K562 (cell line): Measurements from ENCODE around the gene APOBEC3F. TPM values are rescaled to one million over a fixed set of nuclear protein-coding genes. Genes with fewer than 3 reads are reported as not detected.

Source experiments
- ATAC-seq: fragments of 200-7000 bp; cut with Tn5 transposase; 3 replicates; pipeline ENCODE4 v1.9.1; 2020; ENCODE audit warnings: moderate library complexity
- BruUV-seq: library from RNA; stranded (reverse); fragments of 400-500 nt; replicated peaks from 2 replicates; lab custom pipeline; 2021; lab: Mats Ljungman, UMichigan
- CTCF ChIA-PET: fragments of 300-600 bp; formaldehyde crosslinking; extraction: SDS; loops from one replicate; lab custom pipeline; 2021; ENCODE audit warnings: low intra/inter-chr PET ratio; lab: Yijun Ruan, JAX
- POLR2A ChIA-PET: fragments of 300-600, 350-650 bp; sonication (Branson Sonifier 250); formaldehyde crosslinking; extraction: SDS; loops from one replicate; lab custom pipeline; 2021; ENCODE audit warnings: antibody characterized with exemption, inconsistent platforms; lab: Yijun Ruan, JAX
- DNase-seq, 4 experiments: peaks; one replicate each; pipeline versions ENCODE4 v3.0.0 to v3.0.0-alpha.2; 2011 to 2018; ENCODE audit warnings: low spot score in 3 of 4, mixed read lengths in 3 of 4; ENCODE audit errors: extremely low read depth in 1 of 4
- FAIRE-seq: peaks from 2 replicates; lab custom pipeline; 2011; peaks lifted over from hg19 to GRCh38; lab: Jason Lieb, UNC
- H2AFZ ChIP-seq: 2 replicates; pipeline ENCODE4 v1.6.0; 2011; ENCODE audit warnings: low read depth, low read length, control low read depth, inconsistent platforms
- H3K27ac ChIP-seq: fragments of 200-600 bp; 3 replicates; pipeline ENCODE4 v1.8.0; 2011; ENCODE audit warnings: low read depth, mild to moderate bottlenecking, control low read depth, inconsistent platforms, low read length, moderate library complexity, mixed read lengths; ENCODE audit errors: extremely low read depth
- H3K27me3 ChIP-seq, 2 experiments: fragments of 300-600 bp in 1 of 2; 2 replicates in 1 of 2; 3 replicates in 1 of 2; pipeline versions ENCODE4 v1.6.0 to v1.8.0; 2011; ENCODE audit warnings: inconsistent platforms in 2 of 2, low read length in 2 of 2, mild to moderate bottlenecking in 1 of 2, mixed read lengths in 1 of 2, moderate library complexity in 1 of 2; ENCODE audit not compliant: control insufficient read depth in 2 of 2, insufficient read depth in 2 of 2
- H3K36me3 ChIP-seq: fragments of 300-600 bp; 3 replicates; pipeline ENCODE4 v1.8.0; 2011; ENCODE audit warnings: mild to moderate bottlenecking, low read length, inconsistent platforms; ENCODE audit not compliant: control insufficient read depth, insufficient read depth
- H3K4me1 ChIP-seq, 2 experiments: fragments of 200-600 bp in 1 of 2; replicated peaks in 1 of 2; 2 replicates in 1 of 2; 3 replicates in 1 of 2; pipeline versions ENCODE4 v1.5.1 to v1.8.0; 2011; ENCODE audit warnings: inconsistent platforms in 2 of 2, low read length in 2 of 2, mild to moderate bottlenecking in 1 of 2, mixed read lengths in 1 of 2, moderate library complexity in 1 of 2; ENCODE audit not compliant: control insufficient read depth in 2 of 2, insufficient read depth in 2 of 2
- H3K4me2 ChIP-seq: 2 replicates; pipeline ENCODE4 v1.6.1; 2011; ENCODE audit warnings: low read length, control low read depth, inconsistent platforms, mixed read lengths; ENCODE audit not compliant: insufficient read depth
- H3K4me3 ChIP-seq: fragments of 200-600 bp; sonication (generic), shearing (Covaris generic); 2 replicates; pipeline ENCODE4 v1.5.1; 2016; ENCODE audit warnings: control low read depth, inconsistent platforms
- H3K79me2 ChIP-seq: fragments of 200-600 bp; 3 replicates; pipeline ENCODE4 v1.8.0; 2011; ENCODE audit warnings: low read length, inconsistent platforms; ENCODE audit not compliant: control insufficient read depth, insufficient read depth
- H3K9ac ChIP-seq, 2 experiments: 2 replicates each; pipeline versions ENCODE4 v1.6.0 to v1.6.1; 2011; ENCODE audit warnings: low read depth in 2 of 2, low read length in 2 of 2, control low read depth in 1 of 2, inconsistent platforms in 1 of 2, mild to moderate bottlenecking in 1 of 2, mixed read lengths in 1 of 2; ENCODE audit not compliant: insufficient read depth in 1 of 2
- H3K9me1 ChIP-seq: one replicate; pipeline ENCODE4 v1.6.0; 2011; ENCODE audit warnings: inconsistent platforms, mild to moderate bottlenecking, low read length, moderate library complexity; ENCODE audit not compliant: control insufficient read depth, insufficient read depth
- H3K9me3 ChIP-seq: replicated peaks from 2 replicates; pipeline ENCODE4 v1.5.1; 2011; ENCODE audit warnings: low read depth, low read length, inconsistent platforms; ENCODE audit not compliant: control insufficient read depth, insufficient read depth
- H4K20me1 ChIP-seq: replicated peaks from 2 replicates; pipeline ENCODE4 v1.6.1; 2011; ENCODE audit warnings: low read length, inconsistent platforms, mixed read lengths; ENCODE audit not compliant: control insufficient read depth, insufficient read depth
- CEBPZ ChIP-seq: fragments of 150-350 bp; IDR thresholded peaks from 2 replicates; pipeline ENCODE4 v1.6.1; 2014; ENCODE audit warnings: low read depth, mild to moderate bottlenecking, low read length, borderline replicate concordance
- DLX4 ChIP-seq: fragments of 250-450 bp; sonication (Bioruptor Pico); IDR thresholded peaks from 2 replicates; pipeline ENCODE4 v1.6.1; 2021; ENCODE audit warnings: mild to moderate bottlenecking
- ETV6 ChIP-seq, 3 experiments: fragments of 150-350 bp in 1 of 3; sonication (generic) in 1 of 3; formaldehyde crosslinking in 1 of 3; IDR thresholded peaks; 2 replicates each; pipeline versions ENCODE4 v1.6.1 to v1.8.0; 2014 to 2022; ENCODE audit warnings: borderline replicate concordance in 2 of 3, low read depth in 2 of 3, antibody characterized with exemption in 1 of 3, low read length in 1 of 3, mild to moderate bottlenecking in 1 of 3, missing genetic modification reagents in 1 of 3
- HIVEP1 ChIP-seq: fragments of 250-450 bp; sonication (Bioruptor Pico); IDR thresholded peaks from 2 replicates; pipeline ENCODE4 v1.4.0; 2020; ENCODE audit warnings: mild to moderate bottlenecking
- KLF13 ChIP-seq: fragments of 450-650 bp; IDR thresholded peaks from 2 replicates; pipeline ENCODE4 v1.6.1; 2016; ENCODE audit warnings: missing genetic modification characterization, low read depth, mild to moderate bottlenecking, missing compliant biosample characterization, moderate library complexity, borderline replicate concordance
- MAX ChIP-seq: sonication (generic); formaldehyde crosslinking; IDR thresholded peaks from 2 replicates; pipeline ENCODE4 v1.9.0; 2022; ENCODE audit warnings: mild to moderate bottlenecking, missing genetic modification reagents
- PHF21A ChIP-seq: fragments of 450-650 bp; IDR thresholded peaks from 2 replicates; pipeline ENCODE4 v1.6.1; 2017; ENCODE audit warnings: low read depth, borderline replicate concordance
- POLR3A ChIP-seq: IDR thresholded peaks from 2 replicates; pipeline ENCODE4 v1.6.1; 2011; ENCODE audit warnings: borderline replicate concordance, mild to moderate bottlenecking, moderate library complexity; ENCODE audit not compliant: insufficient read length, insufficient read depth; ENCODE audit errors: extremely low read depth
- SIN3B ChIP-seq: fragments of 450-650 bp; IDR thresholded peaks from 2 replicates; pipeline ENCODE4 v1.6.1; 2017; ENCODE audit warnings: low read depth, mild to moderate bottlenecking, moderate library complexity
- ZNF174 ChIP-seq: fragments of 250-450 bp; sonication (Bioruptor Pico); IDR thresholded peaks from 2 replicates; pipeline ENCODE4 v1.4.0; 2020; ENCODE audit warnings: mild to moderate bottlenecking
- ZNF324 ChIP-seq: fragments of 250-450 bp; sonication (Bioruptor Pico); IDR thresholded peaks from 2 replicates; pipeline ENCODE4 v1.4.0; 2020; ENCODE audit warnings: mild to moderate bottlenecking
- ZNF395 ChIP-seq: fragments of 200-800 bp; sonication (Bioruptor generic); IDR thresholded peaks from 2 replicates; pipeline ENCODE4 v1.6.1; 2017; ENCODE audit warnings: missing genetic modification characterization, missing compliant biosample characterization
- WGBS: fragments of 100-300 bp; shearing (Covaris generic); methylation state at CpG from one replicate; pipeline ENCODE4 v1.1.6; 2016; ENCODE audit warnings: low coverage, mixed read lengths; ENCODE audit not compliant: insufficient coverage; ENCODE audit errors: missing lambda C conversion rate; 5-methylcytosine and 5-hydroxymethylcytosine counted together
- in situ Hi-C: fragments of 300-500 bp; cut with MboI; formaldehyde crosslinking; loops from 4 replicates; pipeline ENCODE4 v1.15.0; 2018; ENCODE audit warnings: inconsistent platforms, mixed read lengths
- intact Hi-C: fragments of 100-400 bp; cut with micrococcal nuclease; formaldehyde crosslinking; loops from 2 replicates; pipeline ENCODE4 v1.14.2; 2022
- polyA plus RNA-seq, 8 experiments: library from polyadenylated mRNA; depleted of rRNA in 4 of 8; stranded (reverse) in 5 of 8; unstranded in 3 of 8; fragments of >200 nt; fragmentation: Nextera tagmentation in 2 of 8; fragmentation: Illumina TruSeq in 1 of 8; extraction: Ambion mirVana in 2 of 8; extraction: Trizol in 1 of 8; gene quantifications; 2 replicates each; pipeline versions ENCODE4 v1.2.1 to v1.2.3, GENCODE V29; 2011 to 2014; ENCODE audit warnings: inconsistent platforms in 1 of 8, missing spikeins in 1 of 8
- total RNA-seq, 7 experiments: library from RNA; depleted of rRNA in 6 of 7; stranded (reverse); fragments of >200 nt in 6 of 7; fragmentation: Illumina TruSeq in 2 of 7; extraction: Trizol in 2 of 7; gene quantifications; 2 replicates each; pipeline versions ENCODE4 v1.2.1 to v1.2.3, GENCODE V29; 2011 to 2021; ENCODE audit warnings: low replicate concordance in 1 of 7

APOBEC3F gene
- total and polyA plus RNA-seq, 9 of the 15 experiments (the other 6 are each of a cell fraction or from before 2014, with no cell fraction given), result 1.1 to 3.3 (median 1.9) TPM

GRCh38 chr22:39024519-39025308 lies 15.9 kb upstream of the APOBEC3F start:
- H3K27ac ChIP-seq, result no peak overlapping the region
- DNase-seq, result no peak

More at GRCh38 chr22:39024519-39025308, 15.9 kb upstream of the APOBEC3F start:
- Histone ChIP-seq H3K79me2 (peaks cover 14% of the 10 kb centered on the region), H3K27me3 (no peaks in the 10 kb centered on the region), H3K4me2 (no peak overlapping the region), H3K4me3 (no peak overlapping the region), H3K36me3 (peaks cover 23% of the 10 kb centered on the region; the same call in 1 of the 3 replicates), H4K20me1 (no peaks in the 10 kb centered on the region), H3K9ac (no peak overlapping the region; a peak in 2 of 4 replicates), H3K9me1 (no peaks in the 10 kb centered on the region), H3K4me1 (peaks cover 7 to 33% of the 10 kb centered on the region in 2 experiments; a peak in 4 of 5 replicates), H3K9me3 (no peaks in the 10 kb centered on the region), H2AFZ (no peak overlapping the region)
- FAIRE-seq (no peak), ATAC-seq (no peak)
- WGBS, result 85% methylated on average over 4 of the region's 15 CpGs
- BruUV-seq, result no TSS peak
- no peak for TF ChIP-seq PHF21A
- no peak for TF ChIP-seq KLF13 (tag)
- TF ChIP-seq ZNF324 (CRISPR knock-in tag), result no peak
- no peak for TF ChIP-seq HIVEP1 (CRISPR knock-in tag)
- TF ChIP-seq DLX4 (CRISPR knock-in tag), result no peak
- no peak for TF ChIP-seq SIN3B
- TF ChIP-seq POLR3A, result no peak
- no peak for TF ChIP-seq ZNF174
- no peak for TF ChIP-seq ZNF395 (CRISPR knock-in tag)
- no peak for TF ChIP-seq ETV6 (IDR thresholded peaks at IDR 0.05; ENCODE audit: borderline replicate concordance in 1 of 2, low read depth in 2 of 2, low read length in 1 of 2)
- TF ChIP-seq ETV6 (CRISPR knock-in tag; IDR thresholded peaks at IDR 0.05; ENCODE audit: borderline replicate concordance), result no peak
- no peak for TF ChIP-seq CEBPZ
- TF ChIP-seq MAX (CRISPR knock-in tag), result no peak
- intact Hi-C loops, result no loop called here
- ChIA-PET POLR2A (interaction anchor here (0.6 kb wide), 1 partner anchor 189 kb away, joined by 3 read pairs; no protein-coding TSS in a partner anchor), CTCF (no interaction called here)
- in situ Hi-C loops, result loop anchor here (25.0 kb wide), 1 partner anchor 962 kb away; the partner anchor contains the start of gene PICK1
